ENCODE measurements around the gene RACK1.
"Not testable (repeated sequence)": the region's sequence is repeated elsewhere in the genome, so short reads cannot be mapped to it uniquely, and the experiment has no call there.

RACK1 gene

DNA sequence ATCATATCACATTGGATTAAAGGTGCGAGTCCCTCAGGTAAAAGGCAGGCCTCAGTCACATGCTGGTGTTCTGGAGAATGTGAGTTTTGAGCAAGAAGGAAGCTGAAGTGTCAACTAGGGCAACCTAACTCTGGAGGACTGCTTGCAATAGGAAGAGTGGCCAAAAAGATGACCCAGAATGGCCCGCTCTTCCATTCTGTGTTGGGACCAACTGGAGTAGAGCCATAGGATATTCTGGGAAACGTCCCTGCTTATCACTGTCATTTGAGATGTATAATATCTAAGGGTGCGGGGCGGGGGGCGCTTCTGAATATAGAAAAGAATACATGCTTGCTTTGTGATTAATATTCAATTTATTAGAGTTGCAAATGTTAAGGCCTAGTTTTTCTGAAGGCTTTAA, 31.6 kb downstream of the RACK1 start:
- DNase-seq: no peak

- peak; percentile 53 for DNase-seq
Observed at GRCh38 chr5:181211208-181211607, 32.5 kb downstream of the RACK1 start.

GRCh38 chr5:181210698-181211097, 33.0 kb downstream of the RACK1 start:
- not testable (repeated sequence) for DNase-seq

DNA sequence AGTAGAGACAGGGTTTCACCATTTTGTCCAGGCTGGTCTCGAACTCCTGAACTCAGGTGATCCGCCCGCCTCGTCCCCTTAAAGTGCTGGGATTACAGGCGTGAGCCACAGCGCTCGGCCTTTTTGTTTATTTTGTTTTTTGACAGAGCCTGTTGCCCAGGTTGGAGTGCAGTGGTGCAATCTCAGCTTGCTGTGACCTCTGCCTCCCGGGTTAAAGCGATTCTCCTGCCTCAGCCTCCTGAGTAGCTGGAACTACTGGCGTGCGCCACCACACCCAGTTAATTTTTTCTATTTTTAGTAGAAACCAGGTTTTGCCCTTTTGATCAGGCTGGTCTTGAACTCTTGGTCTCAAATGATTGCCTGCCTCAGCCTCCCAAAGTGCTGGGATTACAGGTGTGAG, 33.6 kb downstream of the RACK1 start:
- not testable (repeated sequence) for DNase-seq

DNA sequence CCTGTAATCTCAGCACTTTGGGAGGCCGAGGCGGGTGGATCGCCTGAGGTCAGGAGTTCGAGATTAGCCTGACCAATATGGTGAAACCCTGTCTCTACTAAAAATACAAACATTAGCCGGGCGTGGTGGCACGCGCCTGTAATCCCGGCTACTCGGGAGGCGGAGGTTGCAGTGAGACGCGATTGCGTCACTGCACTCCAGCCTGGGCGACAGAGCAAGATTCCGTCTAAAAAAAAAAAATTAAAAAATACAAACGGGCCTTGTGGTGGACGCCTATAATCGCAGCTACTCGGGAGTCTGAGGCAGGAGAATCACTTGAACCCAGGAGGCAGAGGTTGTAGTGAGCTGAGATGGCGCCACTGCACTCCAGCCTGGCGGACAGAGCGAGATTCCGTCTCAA, 34.7 kb downstream of the RACK1 start:
- not testable (repeated sequence) for DNase-seq

DNA sequence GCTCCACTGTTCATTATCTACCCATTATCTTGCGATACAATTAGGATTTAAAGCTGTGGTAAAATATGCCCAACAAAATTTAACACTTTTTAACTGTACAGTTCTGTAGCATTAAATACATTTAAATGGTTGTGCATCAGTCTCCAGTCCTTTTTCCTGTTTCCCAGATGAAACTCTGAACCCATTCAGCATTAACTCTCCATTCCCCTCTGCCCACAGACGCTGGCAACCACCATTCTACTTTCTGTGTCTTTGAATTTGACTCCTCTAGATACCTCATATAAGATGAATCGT, 35.8 kb downstream of the RACK1 start:
- no peak for DNase-seq

DNA sequence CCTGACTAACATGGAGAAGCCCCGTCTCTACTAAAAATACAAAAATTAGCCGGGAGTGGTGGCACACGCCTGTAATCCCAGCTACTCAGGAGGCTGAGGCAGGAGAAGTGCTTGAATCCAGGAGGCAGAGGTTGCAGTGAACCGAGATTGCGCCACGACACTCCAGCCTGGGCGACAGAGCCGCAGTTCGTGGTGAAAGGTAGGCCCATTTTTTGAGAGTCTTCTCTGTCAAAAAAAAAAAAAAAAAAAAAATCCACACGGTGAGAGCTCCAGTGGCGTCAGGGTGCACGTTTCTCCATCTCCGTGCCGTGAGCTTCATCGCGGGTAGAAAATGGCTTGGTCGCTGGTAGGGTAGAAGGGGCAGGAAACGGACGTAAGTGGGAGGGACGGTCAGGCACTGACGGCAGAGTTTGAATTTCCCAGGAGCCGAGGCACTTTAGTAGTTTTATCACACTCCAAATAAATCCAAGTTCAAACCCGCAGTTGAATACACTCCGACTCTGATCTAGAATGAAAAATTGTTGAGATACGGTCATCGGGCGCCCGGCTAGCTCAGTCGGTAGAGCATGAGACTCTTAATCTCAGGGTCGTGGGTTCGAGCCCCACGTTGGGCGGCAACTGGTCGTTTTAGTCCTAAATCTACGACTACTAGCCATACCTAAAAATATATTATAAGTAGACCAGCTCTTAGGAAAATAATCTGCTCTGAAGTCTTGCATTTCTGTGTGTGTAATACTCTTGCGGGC, 36.3 kb downstream of the RACK1 start:
- peak; percentile 80 for DNase-seq

- DNase-seq: peak; percentile 49
Observed at GRCh38 chr5:181205761-181206649, 37.7 kb downstream of the RACK1 start.

DNA sequence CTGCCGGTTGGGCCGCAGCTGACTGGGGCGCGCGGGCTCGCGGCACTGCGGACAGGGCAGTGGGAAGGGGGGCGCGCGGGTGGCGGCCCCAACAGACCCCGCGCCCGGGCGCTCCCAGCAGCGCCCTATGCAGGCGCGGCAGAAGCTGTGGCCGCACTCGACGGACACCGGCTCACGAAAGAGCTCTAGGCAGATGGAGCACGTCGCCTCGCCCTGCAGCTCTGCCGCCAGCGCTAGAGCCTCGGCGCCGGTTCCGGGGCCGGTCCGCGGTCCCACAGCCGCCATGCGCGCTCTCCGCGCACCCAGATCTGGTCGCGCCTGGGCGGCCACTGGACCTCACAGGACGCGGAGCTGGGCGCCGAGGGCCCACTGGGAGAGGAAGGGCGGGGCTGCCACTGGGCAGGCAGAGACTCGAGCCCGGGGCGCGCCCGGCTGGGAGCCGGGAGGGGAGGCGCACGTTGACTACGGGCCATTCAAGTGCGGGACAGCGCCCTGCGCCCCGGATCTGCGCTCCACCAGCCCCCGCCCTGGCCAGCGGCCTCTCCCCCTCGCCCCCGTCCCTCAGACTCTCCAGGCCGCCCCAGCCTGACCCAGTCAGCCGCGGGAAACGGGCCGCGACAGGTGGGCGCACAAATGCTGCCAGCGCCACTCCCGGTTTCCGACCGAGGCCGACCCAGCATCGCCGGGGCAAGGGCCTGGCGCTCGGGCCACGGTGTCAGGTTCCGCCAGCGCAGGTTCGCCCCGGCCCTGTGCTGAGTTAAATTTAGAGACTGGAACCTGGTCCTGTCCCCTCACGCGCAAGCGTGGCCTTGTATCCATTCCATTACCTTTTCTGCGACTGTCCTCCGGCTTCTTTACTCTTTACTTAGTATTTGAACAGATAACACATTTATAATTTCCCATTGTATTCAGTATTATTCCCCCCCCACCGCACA, 38.6 kb downstream of the RACK1 start, which contains the start of gene TRIM7:
TSS of gene TRIM7 (minus strand) at position 371 of the 935 bp plus-strand sequence. CDS start at position 285, 86 bp downstream.
- DNase-seq: no peak

DNA sequence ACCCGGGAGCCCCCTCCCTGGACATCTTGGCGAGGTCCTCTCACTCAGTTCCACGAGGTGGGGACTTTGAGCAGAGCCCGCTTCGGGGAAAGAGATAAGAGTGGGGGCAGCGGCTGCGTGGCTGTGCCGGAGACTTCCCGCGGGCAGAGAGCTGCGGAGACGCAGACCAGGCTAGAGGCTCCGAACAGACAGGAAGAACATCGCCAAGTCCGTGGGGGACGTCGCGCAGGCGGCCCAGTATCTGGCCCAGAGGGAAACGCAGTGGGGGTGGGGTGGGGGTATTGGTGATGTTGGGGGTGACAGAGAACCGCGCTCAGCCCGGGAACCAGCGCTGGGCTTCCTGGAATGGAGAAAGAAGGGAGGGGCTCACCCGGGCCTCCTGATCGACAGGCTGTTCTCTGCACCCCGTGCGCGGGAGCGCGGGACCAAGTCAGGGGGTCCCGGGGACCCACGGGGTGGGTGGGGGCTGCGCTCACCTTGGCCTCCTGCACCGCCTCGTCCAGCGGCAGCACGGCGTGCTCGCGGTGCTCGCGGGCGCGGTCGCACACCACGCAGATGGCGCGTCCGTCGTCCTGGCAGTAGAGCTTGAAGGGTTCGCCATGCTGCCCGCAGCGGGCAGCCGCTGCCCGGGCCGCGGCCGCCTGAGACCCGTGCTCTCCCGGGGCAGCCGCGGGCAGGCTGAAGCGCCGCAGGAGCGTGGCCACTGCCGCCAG, 39.4 kb downstream of the RACK1 start:
- peak; percentile 23 for DNase-seq

GRCh38 chr5:181203777-181204112, 40.0 kb downstream of the RACK1 start:
- no peak for DNase-seq

DNA sequence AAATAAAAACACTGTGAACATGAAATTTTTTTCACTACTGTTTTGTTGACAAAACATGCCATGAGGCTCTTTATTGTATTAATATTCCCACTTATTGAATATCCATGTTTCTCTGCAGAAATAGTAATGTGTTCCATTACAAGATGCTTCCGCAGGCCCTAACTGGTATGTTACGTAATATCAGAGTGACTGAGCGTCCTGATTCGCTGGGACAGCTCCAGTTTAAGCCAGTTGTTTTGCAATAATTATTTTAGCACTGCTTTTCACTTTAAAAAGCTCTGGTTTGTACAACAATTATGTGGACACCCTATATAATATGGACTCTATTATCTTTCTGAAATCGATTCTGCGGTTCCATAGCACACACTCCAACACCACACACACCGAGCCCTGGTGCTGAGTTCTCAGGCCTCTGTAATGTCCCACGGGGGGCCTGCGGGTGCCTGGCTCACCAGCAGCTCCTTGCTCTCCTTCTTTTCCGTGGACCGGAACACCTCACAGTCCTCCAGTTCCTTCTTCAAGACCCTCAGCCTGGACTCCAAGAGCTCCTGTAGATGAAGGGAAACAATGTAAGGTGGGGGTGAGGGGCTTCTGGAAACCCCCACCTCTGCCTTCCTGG, 40.5 kb downstream of the RACK1 start:
- no peak for DNase-seq

- no peak for DNase-seq
Observed at GRCh38 chr5:181200816-181201215, 42.9 kb downstream of the RACK1 start.

- DNase-seq: no peak
Observed at GRCh38 chr5:181199881-181200638, 43.6 kb downstream of the RACK1 start.

DNA sequence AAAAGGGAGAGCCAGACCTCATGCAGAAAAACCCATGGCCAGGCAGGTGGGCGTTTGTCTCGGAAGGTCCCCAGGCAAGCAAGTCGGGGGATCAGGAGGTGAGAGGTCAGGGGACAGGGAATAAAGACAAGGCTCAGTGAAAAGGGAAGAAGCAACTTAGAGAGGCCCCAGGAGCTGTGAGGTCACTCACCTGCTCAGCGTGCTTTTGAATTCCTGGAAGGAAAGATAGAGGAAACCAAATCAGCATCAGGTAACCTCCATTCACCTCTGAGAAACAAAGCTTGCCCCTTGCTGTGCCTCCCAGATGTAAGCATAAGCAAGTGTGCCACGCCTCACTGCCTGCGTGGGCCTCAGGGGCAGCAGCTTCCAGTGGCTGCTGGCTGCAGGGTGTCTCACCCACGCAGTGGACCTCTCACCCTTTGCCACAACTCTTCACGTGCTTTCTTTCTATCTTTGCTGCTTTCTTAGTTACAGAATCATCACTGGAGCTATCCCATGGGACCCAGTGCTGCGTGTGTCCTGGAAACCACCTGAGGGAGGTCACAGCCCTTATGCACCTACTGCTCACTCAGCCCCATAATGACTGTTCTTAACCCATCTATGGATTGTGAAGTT, 44.7 kb downstream of the RACK1 start:
- DNase-seq: no peak

DNA sequence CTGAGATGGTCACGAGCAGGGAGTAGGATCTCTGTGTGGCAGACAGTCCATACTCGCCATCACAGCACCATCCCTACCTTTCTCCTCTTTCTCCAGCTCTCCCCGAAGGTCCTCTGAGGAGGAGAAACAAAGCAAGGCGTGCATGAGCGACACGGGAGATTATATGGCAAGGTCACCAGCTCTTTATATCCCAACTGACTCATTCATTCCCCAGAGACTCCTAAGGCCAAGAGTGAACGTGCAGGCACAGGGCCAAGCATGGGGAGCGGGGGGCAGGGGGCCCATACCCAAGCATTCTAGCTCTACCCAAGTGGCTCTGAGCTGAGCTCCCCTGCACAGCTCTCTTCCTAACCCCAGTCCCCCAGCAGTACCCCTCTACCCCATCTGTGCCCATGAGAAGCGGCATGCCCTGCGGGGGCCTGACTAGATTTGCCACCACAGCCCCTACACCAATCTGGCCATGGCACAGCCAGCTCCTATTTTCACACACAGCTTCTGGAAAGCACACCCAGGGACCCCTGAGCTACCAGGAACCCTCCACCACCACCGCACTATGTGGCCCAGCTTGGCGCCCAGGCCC, 45.5 kb downstream of the RACK1 start:
- no peak for DNase-seq

DNA sequence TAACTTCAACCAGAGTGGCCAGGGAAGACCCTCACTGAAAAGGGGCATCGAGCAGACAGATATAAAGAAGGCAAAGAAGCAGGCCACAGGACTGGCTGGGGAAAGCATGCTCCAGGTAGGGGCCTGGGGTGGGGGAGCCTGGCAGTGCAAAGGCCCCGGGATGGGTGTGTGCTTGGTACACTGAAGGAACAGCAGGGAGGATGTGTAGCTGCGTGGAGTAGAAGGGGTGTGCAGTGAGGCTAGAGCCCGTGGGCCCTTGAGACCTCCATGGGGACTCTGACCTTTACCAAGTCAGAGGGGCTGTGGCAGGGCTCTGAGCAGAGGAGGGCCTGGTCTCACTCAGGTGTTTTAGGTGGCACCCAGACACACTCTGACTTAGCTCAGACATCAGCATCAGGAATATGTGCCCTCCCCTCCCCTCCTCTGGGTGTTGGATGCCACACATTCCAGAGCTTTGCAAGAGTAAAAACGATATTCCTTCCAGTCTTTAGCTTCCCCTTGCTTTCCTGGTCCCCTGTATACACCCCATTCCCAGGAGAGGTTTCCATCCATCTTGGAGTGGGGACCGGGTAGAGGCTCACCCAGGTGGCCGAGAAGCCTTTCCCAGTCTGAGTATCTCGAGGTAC, 46.3 kb downstream of the RACK1 start:
- DNase-seq: no peak

DNA sequence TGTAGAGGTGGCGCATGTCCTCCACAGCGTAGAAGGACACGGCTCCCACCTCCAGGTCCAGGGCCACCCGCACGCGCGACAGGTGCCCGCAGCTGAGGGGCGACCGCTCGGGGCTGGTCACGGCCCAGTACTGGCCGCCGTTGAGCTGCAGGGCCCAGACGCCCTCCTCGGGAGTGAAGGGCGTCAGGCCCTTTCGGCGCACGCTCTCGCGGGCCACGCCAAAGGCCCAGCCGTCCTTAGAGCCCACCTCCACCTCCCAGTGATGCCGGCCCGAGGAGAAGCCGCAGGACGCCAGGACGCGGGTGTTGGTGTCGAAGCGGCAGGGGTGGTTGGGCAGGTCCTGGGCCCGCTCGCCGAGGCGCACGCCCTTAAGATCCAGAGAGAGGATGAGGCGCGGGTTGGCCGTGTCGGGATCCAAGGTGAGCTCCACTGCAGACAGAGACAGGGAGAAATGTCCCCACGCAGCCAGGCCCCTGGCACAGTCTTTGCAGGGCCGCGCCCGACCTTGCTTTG, 48.4 kb downstream of the RACK1 start:
- DNase-seq: no peak

GRCh38 chr5:181194489-181195248, 49.0 kb downstream of the RACK1 start:
- no peak for DNase-seq
